GM18505 (cell line): ENCODE data around the gene PTPRN2.

Source experiments
- ATAC-seq: cut with Tn5 transposase; IDR thresholded peaks from one replicate; pipeline ENCODE4 v1.9.1; 2021; ENCODE audit not compliant: unreplicated experiment
- POLR2A ChIP-seq: IDR thresholded peaks from 4 replicates; pipeline ENCODE4 v1.6.1; 2011; ENCODE audit warnings: borderline replicate concordance; ENCODE audit not compliant: insufficient read depth, insufficient read length; ENCODE audit errors: extremely low read depth

PTPRN2 gene

DNA sequence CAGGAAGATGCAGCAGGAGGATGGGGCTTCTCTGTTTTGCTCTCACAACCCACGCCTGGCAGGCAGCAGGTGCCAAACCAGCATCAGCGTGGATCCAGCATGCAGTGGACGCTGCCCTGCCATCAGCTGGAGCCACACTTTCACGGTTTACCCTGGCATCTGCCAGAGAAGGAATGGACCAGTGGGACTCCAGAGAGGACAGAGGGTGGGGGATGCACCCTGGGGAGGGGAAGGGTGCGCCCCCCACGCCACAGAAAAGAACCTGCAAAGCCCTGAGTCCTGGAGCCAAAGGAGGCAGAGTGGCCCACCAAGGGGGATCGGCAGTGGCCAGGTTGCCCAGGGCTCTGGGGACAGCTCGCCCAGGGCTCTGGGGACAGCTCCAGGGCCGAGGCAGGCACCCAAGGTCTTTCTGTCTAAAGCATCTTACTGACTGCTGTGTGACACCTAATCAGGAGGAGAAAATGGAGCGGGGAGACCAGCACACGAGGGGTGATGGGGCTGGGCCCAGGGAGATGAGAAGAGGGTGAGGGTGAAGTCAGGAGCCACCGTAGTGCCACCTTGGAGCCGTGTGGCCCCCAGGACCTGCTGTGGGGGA lies 1025.7 kb downstream of the PTPRN2 start:
- no peak for ATAC-seq
- TF ChIP-seq POLR2A: no peak

DNA sequence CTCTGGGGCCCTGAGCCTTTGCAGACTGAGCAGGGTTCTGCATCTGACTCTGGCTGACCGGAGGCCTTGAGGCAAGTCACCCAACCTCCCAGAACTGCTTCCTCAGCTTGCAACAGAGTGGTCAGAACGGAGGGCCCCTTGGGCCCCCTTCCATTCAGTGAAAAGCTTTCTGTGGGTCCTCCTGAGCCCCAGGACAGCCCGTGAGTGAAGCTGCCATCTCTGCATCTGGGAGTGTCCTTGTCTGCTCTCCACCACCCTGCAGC lies 1026.2 kb downstream of the PTPRN2 start:
- ATAC-seq: no peak
- no peak for TF ChIP-seq POLR2A

DNA sequence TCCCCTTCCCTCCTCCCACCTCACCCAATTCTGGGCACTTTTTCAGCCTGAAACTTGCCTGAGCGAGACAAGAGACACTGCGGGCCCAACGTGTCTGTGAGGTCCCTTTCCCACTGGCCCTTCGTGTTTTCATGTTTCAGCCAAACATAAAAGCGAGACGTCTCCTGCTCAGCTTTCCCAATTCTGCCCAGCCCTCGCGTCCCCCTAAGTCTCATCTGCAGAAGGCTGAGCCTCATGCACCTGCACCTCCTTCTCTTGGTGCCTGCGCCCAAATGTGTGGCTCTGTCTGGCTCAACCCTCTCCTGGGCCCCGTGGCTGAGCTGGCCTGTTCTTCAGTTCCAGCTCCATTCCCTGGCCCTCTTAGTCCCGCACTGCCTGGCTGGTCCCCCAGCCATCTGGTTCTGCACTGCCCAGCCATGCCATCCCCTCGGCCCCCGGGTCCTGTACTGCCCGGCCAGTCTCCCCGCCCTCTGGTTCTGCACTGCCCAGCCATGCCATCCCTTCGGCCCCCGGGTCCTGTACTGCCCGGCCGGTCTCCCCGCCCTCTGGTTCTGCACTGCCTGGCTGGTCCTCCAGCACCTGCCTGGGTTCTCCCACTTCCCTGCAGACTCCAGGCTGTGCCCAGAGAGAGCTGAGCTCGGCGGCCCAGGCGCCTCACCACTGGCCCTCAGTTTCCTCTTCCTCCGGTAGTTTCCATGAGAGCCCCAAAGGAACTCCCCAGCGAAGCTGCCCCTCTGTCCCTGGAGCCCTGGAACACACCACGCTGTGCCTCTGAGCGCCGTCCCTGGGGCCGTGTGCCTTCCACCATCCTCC lies 1026.7 kb downstream of the PTPRN2 start:
- ATAC-seq: no peak
- no peak for TF ChIP-seq POLR2A

DNA sequence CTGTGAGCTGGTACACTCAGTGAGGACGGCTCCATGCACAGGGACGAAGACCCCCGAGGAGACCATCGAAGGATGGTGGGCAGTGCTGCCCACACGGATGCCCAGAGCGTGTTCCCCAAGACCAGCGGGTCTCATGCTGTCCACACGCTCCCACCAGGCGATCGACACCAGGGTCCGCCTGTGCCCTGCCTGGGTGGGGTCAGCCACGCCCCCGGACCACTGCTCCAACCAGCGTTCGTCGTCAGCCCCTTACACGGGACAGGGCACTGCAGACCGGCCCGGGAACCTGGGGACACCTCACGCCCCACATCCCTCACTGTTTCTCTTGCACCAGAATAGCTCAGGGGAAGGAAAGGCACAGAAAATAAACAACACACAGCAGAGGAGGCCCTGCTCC lies 1027.4 kb downstream of the PTPRN2 start:
- no peak for ATAC-seq
- no peak for TF ChIP-seq POLR2A

DNA sequence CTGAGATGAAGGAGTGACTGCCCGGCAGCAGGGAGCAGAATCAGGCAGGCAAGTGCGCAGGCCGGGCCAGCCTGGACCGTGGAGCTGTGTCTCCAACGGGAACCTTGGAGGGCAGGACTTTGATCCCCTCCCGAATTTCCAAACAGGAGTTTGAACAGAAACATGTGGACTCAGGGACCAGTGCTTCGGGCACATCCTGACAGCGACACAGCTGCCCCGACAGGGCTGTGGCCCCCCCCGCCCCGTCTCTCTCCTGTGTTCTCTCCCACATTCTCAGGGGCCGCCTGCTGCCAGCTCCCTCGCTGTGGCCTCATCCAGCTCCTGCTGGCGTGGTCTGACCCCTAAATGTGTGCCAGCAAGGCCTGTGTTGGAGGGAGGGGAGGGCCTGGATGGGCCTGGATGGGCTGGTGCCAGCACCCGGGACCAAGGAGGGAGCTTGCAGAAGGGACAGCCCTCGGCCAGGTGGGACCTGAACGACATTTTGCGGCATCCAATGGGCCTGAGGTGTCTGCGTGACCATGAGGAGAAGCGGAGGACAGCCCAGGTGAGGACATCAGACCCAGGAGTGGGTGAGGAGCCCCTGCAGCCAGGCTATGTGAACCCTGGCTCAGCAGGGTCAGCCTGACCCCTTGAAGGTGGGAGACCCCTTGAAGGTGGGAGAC lies 1027.9 kb downstream of the PTPRN2 start:
- TF ChIP-seq POLR2A: no peak
- ATAC-seq: no peak

DNA sequence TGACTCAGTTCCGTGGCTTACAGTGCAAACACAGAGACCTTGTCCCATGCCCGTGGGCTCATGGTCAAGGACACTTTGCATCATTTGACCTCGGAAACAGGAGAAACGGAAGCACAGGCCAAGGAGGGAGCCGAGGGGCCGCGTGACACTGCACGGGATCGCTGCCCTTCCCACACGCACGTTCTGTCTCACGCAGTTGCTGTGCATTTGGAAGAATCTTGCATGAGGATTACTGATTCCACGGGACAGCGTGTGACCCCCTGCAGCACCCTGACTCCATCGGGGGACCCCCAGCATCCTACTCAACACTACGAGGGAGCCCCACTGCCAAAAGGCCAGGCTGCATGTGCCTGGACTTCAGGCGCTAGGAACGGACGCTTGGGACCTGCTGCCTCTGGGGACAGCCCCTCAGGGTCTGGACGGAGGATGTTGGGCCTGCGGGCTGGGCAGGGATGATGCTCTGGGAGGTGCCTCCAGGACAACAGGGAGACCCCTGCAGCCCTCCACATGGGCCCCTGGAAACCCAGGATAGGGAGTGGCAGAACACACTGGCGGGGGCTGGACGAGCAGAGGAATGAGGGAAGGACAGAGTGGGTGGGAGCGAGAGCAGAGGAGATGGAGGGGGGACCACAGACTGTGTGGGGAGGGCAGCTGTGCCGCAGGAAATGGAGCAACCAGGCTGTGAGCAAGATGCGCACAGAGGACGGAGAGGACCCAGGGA lies 1028.6 kb downstream of the PTPRN2 start:
- ATAC-seq: no peak
- TF ChIP-seq POLR2A: no peak

DNA sequence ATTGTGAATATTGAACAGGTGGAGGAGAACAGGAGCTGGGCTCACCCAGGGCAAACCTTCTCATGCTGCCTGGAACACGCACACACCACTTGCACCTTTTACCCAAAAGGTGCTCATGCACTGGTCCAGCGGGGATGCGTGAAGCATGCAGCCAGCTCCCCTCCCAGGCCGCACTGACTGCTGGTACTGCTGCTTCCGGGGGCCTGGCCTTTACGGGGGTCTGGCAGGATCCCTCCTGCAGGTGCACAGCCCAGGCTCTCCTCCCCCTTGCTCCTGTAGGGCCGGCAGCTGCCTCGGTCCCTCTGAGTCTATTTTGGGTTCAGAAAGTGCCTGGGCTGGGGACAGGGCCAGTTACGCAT lies 1029.1 kb downstream of the PTPRN2 start:
- no peak for ATAC-seq
- no peak for TF ChIP-seq POLR2A

DNA sequence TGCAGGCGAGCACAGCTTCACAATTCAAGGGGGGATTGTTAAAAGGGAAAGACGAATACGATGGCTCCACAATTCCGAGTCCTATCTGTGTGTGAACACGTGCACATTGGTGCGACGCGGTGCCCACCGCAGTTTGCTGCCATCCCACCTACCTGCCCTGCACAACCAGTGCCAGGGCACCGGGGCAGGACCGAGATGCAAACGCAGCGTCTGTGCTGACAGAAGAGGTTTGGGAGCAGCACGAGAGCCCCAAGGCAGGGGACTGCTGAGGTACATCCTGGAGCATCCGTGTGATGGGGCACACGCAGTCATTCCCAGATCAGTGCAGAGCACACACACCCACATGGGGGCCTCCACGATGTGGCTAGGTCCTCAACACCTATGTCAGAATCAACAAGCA lies 1029.6 kb downstream of the PTPRN2 start:
- no peak for ATAC-seq
- TF ChIP-seq POLR2A: no peak

DNA sequence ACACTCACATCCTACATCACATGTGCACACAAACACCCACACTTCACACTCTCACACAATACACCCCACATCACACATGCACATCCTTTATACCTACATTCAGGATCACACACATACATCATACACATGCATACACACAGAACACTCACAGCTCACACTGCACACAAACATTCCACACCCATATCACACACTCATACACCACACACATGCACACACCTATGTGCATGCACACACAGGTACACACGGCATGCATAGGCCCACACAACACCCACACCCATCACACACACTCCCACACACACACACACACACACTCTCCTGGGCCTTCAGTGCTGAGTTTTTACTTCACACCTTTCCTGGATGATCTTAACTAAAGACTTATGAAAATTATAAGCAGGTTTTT lies 1030.4 kb downstream of the PTPRN2 start:
- no peak for TF ChIP-seq POLR2A
- no peak for ATAC-seq

DNA sequence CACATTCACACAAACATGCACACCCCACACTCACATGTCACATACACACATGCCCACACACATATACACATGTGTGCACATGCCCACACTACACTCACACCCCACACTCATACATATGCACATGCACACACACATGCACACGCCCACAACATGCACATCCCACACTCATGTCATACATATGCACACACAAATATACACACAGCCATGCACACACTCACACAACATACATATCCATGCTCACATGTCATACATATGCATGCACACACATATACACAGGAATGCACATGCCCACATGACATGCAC lies 1031.0 kb downstream of the PTPRN2 start:
- no peak for ATAC-seq
- TF ChIP-seq POLR2A: no peak

DNA sequence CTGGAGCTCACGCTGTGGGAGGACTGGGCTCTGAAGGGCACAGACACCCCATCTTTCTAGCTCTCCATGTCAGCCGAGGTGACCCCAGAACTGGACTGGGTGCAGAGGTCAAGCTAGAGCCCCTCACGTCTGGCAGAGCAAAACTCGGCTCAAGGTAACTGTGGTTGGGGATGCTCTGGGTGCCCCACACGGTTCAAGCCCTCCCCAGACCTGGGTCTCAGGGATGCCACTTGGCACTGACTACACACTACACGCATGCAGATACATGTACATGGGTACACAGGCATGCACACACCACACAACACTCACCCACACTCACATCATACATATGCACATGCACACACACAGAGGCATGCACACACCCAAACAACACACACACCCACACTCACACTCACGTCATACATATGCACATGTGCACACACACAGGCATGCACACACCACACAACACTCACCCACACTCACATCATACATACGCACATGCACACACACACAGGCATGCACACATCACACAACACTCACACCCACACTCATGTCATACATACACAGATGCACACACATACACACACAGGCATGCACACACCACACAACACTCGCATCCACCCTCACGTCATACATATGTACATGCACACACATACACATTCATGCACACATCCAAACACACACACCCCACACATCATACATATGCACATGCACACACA lies 1031.5 kb downstream of the PTPRN2 start:
- ATAC-seq: no peak
- TF ChIP-seq POLR2A: no peak

DNA sequence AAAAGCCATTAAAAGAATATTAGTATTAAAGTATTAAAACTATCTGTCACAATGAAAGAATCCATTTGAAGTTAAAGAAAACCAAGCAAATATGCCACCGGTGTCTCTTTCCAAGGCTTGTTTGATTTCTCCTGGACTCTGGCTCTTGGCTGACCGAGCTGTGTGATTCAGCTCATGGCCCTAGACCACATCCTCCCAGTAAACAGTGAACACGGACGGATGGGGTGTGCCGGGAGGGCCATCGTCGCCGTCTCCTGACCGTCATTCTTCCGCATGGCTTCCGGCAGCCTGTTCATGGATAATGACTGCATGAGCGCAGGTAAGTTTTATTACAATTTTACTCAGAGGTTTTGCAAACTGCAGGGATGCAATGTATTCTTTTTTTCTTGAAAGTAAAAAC lies 1032.3 kb downstream of the PTPRN2 start:
- no peak for TF ChIP-seq POLR2A
- no peak for ATAC-seq
